SK-N-SH (cell line): ENCODE results near the gene RBMS3. TPM values are rescaled to one million over a fixed set of nuclear protein-coding genes. Genes with fewer than 3 reads are reported as not detected.

Source experiments
- CTCF ChIA-PET: fragments of 300-600, 350-600 bp; formaldehyde crosslinking; extraction: SDS; loops from one replicate; lab custom pipeline; 2021; lab: Yijun Ruan, JAX
- POLR2A ChIA-PET: fragments of 350-600 bp; sonication (Branson Sonifier 250); formaldehyde crosslinking; extraction: SDS; loops from one replicate; lab custom pipeline; 2020; ENCODE audit warnings: antibody characterized with exemption, inconsistent platforms; lab: Yijun Ruan, JAX
- DNase-seq: peaks from one replicate; pipeline ENCODE4 v3.0.0; 2012
- H2AFZ ChIP-seq: fragments of 200-600 bp; sonication (generic); 2 replicates; pipeline ENCODE4 v1.8.1; 2016; ENCODE audit warnings: antibody characterized with exemption, mild to moderate bottlenecking, low read depth
- H3F3A ChIP-seq: fragments of 200-600 bp; sonication (generic); replicated peaks from 2 replicates; pipeline ENCODE3; 2016; ENCODE audit warnings: antibody characterized with exemption, mild to moderate bottlenecking; ENCODE audit not compliant: insufficient read depth
- H3K27ac ChIP-seq, 2 experiments: fragments of 200-500 bp in 1 of 2; fragments of 200-600 bp in 1 of 2; sonication (Bioruptor generic) in 1 of 2; sonication (generic), shearing (Covaris generic) in 1 of 2; 2 replicates each; pipeline versions ENCODE4 v1.5.1 to v1.6.1; 2014 to 2016; ENCODE audit warnings: low read depth in 2 of 2, inconsistent platforms in 1 of 2, low read length in 1 of 2, mild to moderate bottlenecking in 1 of 2, mixed read lengths in 1 of 2
- H3K27me3 ChIP-seq: fragments of 200-600 bp; sonication (generic), shearing (Covaris generic); 2 replicates; pipeline ENCODE4 v1.6.1; 2016; ENCODE audit warnings: mixed run types; ENCODE audit not compliant: insufficient read depth
- H3K36me3 ChIP-seq, 2 experiments: fragments of 200-500 bp in 1 of 2; fragments of 200-600 bp in 1 of 2; sonication (Bioruptor generic) in 1 of 2; sonication (generic) in 1 of 2; replicated peaks in 1 of 2; 2 replicates each; pipeline versions ENCODE3 to v1.5.1; 2014 to 2016; ENCODE audit warnings: low read length in 1 of 2, mild to moderate bottlenecking in 1 of 2; ENCODE audit not compliant: insufficient read depth in 2 of 2, control insufficient read depth in 1 of 2
- H3K4me1 ChIP-seq, 2 experiments: fragments of 200-500 bp in 1 of 2; fragments of 200-600 bp in 1 of 2; sonication (Bioruptor generic) in 1 of 2; sonication (generic), shearing (Covaris generic) in 1 of 2; 2 replicates each; pipeline versions ENCODE4 v1.5.1 to v1.6.1; 2014 to 2016; ENCODE audit warnings: low read depth in 1 of 2, low read length in 1 of 2, mixed run types in 1 of 2; ENCODE audit not compliant: insufficient read depth in 2 of 2, control insufficient read depth in 1 of 2
- H3K4me2 ChIP-seq: fragments of 200-600 bp; sonication (generic), shearing (Covaris generic); 2 replicates; pipeline ENCODE4 v1.6.1; 2017; ENCODE audit warnings: mixed run types
- H3K4me3 ChIP-seq, 2 experiments: fragments of 200-500 bp in 1 of 2; fragments of 200-600 bp in 1 of 2; sonication (Bioruptor generic) in 1 of 2; sonication (generic), shearing (Covaris generic) in 1 of 2; 2 replicates each; pipeline versions ENCODE4 v1.5.1 to v1.8.1; 2014 to 2016; ENCODE audit warnings: low read depth in 2 of 2, inconsistent platforms in 1 of 2, low read length in 1 of 2, mild to moderate bottlenecking in 1 of 2, mixed read lengths in 1 of 2, moderate library complexity in 1 of 2
- H3K79me2 ChIP-seq: fragments of 200-600 bp; sonication (generic); 2 replicates; pipeline ENCODE4 v1.8.1; 2017; ENCODE audit warnings: mild to moderate bottlenecking; ENCODE audit not compliant: insufficient read depth
- H3K9ac ChIP-seq: fragments of 200-600 bp; sonication (generic); 2 replicates; pipeline ENCODE4 v1.6.1; 2017; ENCODE audit warnings: mixed run types
- H3K9me2 ChIP-seq: fragments of 200-600 bp; sonication (generic); 2 replicates; pipeline ENCODE4 v1.6.1; 2017; ENCODE audit warnings: mixed run types
- H3K9me3 ChIP-seq: fragments of 200-600 bp; sonication (generic); 2 replicates; pipeline ENCODE4 v1.6.1; 2017; ENCODE audit warnings: mixed run types, mild to moderate bottlenecking, moderate library complexity
- H4K20me1 ChIP-seq: fragments of 200-600 bp; sonication (generic); 2 replicates; pipeline ENCODE4 v1.6.1; 2017; ENCODE audit warnings: mild to moderate bottlenecking, mixed run types; ENCODE audit not compliant: insufficient read depth
- ELF1 ChIP-seq: IDR thresholded peaks from 2 replicates; pipeline ENCODE4 v1.4.0; 2012
- EZH2phosphoT487 ChIP-seq: fragments of 200-600 bp; sonication (generic); IDR thresholded peaks from 2 replicates; pipeline ENCODE4 v1.6.1; 2017; ENCODE audit warnings: low read depth, mixed run types, mild to moderate bottlenecking, antibody characterized with exemption, moderate library complexity, borderline replicate concordance
- FOXJ3 ChIP-seq: sonication (generic); formaldehyde crosslinking; IDR thresholded peaks from 2 replicates; pipeline ENCODE4 v1.5.1; 2020; ENCODE audit warnings: mild to moderate bottlenecking, missing genetic modification reagents
- FOXM1 ChIP-seq: IDR thresholded peaks from 2 replicates; pipeline ENCODE4 v1.4.0; 2012; ENCODE audit warnings: low read depth, mild to moderate bottlenecking
- GABPA ChIP-seq: IDR thresholded peaks from 2 replicates; pipeline ENCODE4 v1.4.0; 2012; ENCODE audit warnings: low read depth, mild to moderate bottlenecking
- IRF3 ChIP-seq: fragments of 150-350 bp; IDR thresholded peaks from 2 replicates; pipeline ENCODE4 v1.6.1; 2016; ENCODE audit warnings: mild to moderate bottlenecking, low read depth, low read length
- JUND ChIP-seq: IDR thresholded peaks from 2 replicates; pipeline ENCODE4 v1.4.0; 2012
- POLR2AphosphoS5 ChIP-seq: IDR thresholded peaks from 2 replicates; pipeline ENCODE4 v1.6.1; 2012; ENCODE audit warnings: low read depth, low read length
- RCOR1 ChIP-seq: fragments of 150-350 bp; IDR thresholded peaks from 2 replicates; pipeline ENCODE4 v1.6.1; 2017; ENCODE audit warnings: antibody characterized with exemption, low read length
- REST ChIP-seq: IDR thresholded peaks from 2 replicates; pipeline ENCODE4 v1.6.1; 2012; ENCODE audit warnings: mild to moderate bottlenecking, low read depth, low read length, moderate library complexity
- RFX5 ChIP-seq: IDR thresholded peaks from 2 replicates; pipeline ENCODE4 v1.6.1; 2012; ENCODE audit warnings: mild to moderate bottlenecking, improper control_type of control experiment, low read length
- SIN3A ChIP-seq: IDR thresholded peaks from 2 replicates; pipeline ENCODE4 v1.6.1; 2012; ENCODE audit warnings: low read depth, mild to moderate bottlenecking, low read length, moderate library complexity, borderline replicate concordance
- TCF12 ChIP-seq: IDR thresholded peaks from 2 replicates; pipeline ENCODE4 v1.4.0; 2012
- TEAD4 ChIP-seq: IDR thresholded peaks from 2 replicates; pipeline ENCODE4 v1.4.0; 2012; ENCODE audit warnings: mild to moderate bottlenecking, borderline replicate concordance; ENCODE audit not compliant: insufficient read depth
- YY1 ChIP-seq: IDR thresholded peaks from 2 replicates; pipeline ENCODE4 v1.4.0; 2012; ENCODE audit warnings: low read depth, mild to moderate bottlenecking
- WGBS: methylation state at CpG from one replicate; pipeline ENCODE4 v1.1.6; 2017; ENCODE audit warnings: low lambda C conversion rate; 5-methylcytosine and 5-hydroxymethylcytosine counted together
- polyA plus RNA-seq, 3 experiments: library from polyadenylated mRNA; depleted of rRNA; stranded (reverse); fragments of >200 nt; gene quantifications; 2 replicates each; pipeline ENCODE4 v1.2.3, GENCODE V29; 2012
- TF ChIP-seq, protein P1 (sequence below): fragments of 200-600 bp; sonication (generic); IDR thresholded peaks from 2 replicates; pipeline ENCODE4 v1.6.1; 2017; ENCODE audit warnings: antibody characterized with exemption, mild to moderate bottlenecking, moderate library complexity
- TF ChIP-seq, protein P2 (sequence below): IDR thresholded peaks from 2 replicates; pipeline ENCODE4; 2012
- TF ChIP-seq, protein P3 (sequence below): IDR thresholded peaks from 2 replicates; pipeline ENCODE4 v1.4.0; 2012; ENCODE audit warnings: low read depth, borderline replicate concordance
- TF ChIP-seq, protein P4 (sequence below): IDR thresholded peaks from 2 replicates; pipeline ENCODE4 v1.4.0; 2012; ENCODE audit warnings: low read depth, borderline replicate concordance

Gene RBMS3
- polyA plus RNA-seq, 1 of the 3 experiments (the other 2 are of a cell fraction) = 8.2 TPM

DNA sequence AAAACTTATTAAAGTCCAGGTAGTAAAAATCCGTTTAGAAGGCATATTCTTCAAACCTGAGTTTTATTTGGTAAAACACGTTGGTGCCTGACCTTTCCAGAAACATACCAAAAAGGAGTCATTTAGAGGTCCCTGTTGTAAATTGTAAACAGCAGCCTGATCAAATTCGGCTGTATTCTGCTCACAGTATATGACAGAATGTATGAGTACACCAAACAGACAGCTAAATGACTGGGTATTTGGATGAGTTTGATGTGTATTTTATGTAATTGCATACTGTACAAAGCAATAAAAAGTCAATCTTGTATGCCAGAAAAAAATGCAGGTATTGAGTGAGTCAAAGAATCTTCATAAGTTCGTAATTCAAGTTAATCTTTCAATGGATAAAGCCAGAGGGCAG is 330.4 kb downstream of the RBMS3 start:
- Histone ChIP-seq H3K9ac (no peak overlapping the region), H3K4me1 (peaks cover 7 to 10% of the 10 kb centered on the region in 2 experiments; a peak in 3 of 4 replicates), H3K36me3 (peaks cover 0 to 4% of the 10 kb centered on the region in 2 experiments), H2AFZ (no peak overlapping the region), H3F3A (peaks cover 3% of the 10 kb centered on the region), H3K79me2 (peaks cover 47% of the 10 kb centered on the region; the same call in 1 of the 2 replicates), H4K20me1 (peaks cover 3% of the 10 kb centered on the region; the same call in 1 of the 2 replicates)
- DNase-seq = no peak
- WGBS = 70% methylated on average over 4 of the region's 4 CpGs
- TF ChIP-seq FOXJ3 (no peak), ELF1 (no peak), TCF12 (no peak), YY1 (no peak), RFX5 (no peak), TEAD4 (no peak), SIN3A (no peak), RCOR1 (no peak), EZH2phosphoT487 (no peak), GABPA (no peak), FOXM1 (no peak), POLR2AphosphoS5 (no peak), IRF3 (no peak), JUND (no peak), REST (no peak)
- TF ChIP-seq, protein P1, sequence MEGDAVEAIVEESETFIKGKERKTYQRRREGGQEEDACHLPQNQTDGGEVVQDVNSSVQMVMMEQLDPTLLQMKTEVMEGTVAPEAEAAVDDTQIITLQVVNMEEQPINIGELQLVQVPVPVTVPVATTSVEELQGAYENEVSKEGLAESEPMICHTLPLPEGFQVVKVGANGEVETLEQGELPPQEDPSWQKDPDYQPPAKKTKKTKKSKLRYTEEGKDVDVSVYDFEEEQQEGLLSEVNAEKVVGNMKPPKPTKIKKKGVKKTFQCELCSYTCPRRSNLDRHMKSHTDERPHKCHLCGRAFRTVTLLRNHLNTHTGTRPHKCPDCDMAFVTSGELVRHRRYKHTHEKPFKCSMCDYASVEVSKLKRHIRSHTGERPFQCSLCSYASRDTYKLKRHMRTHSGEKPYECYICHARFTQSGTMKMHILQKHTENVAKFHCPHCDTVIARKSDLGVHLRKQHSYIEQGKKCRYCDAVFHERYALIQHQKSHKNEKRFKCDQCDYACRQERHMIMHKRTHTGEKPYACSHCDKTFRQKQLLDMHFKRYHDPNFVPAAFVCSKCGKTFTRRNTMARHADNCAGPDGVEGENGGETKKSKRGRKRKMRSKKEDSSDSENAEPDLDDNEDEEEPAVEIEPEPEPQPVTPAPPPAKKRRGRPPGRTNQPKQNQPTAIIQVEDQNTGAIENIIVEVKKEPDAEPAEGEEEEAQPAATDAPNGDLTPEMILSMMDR = no peak
- TF ChIP-seq, protein P2, sequence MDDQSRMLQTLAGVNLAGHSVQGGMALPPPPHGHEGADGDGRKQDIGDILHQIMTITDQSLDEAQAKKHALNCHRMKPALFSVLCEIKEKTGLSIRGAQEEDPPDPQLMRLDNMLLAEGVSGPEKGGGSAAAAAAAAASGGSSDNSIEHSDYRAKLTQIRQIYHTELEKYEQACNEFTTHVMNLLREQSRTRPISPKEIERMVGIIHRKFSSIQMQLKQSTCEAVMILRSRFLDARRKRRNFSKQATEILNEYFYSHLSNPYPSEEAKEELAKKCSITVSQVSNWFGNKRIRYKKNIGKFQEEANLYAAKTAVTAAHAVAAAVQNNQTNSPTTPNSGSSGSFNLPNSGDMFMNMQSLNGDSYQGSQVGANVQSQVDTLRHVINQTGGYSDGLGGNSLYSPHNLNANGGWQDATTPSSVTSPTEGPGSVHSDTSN = no peak
- TF ChIP-seq, protein P3, sequence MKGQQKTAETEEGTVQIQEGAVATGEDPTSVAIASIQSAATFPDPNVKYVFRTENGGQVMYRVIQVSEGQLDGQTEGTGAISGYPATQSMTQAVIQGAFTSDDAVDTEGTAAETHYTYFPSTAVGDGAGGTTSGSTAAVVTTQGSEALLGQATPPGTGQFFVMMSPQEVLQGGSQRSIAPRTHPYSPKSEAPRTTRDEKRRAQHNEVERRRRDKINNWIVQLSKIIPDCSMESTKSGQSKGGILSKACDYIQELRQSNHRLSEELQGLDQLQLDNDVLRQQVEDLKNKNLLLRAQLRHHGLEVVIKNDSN = no peak
- TF ChIP-seq, protein P4, sequence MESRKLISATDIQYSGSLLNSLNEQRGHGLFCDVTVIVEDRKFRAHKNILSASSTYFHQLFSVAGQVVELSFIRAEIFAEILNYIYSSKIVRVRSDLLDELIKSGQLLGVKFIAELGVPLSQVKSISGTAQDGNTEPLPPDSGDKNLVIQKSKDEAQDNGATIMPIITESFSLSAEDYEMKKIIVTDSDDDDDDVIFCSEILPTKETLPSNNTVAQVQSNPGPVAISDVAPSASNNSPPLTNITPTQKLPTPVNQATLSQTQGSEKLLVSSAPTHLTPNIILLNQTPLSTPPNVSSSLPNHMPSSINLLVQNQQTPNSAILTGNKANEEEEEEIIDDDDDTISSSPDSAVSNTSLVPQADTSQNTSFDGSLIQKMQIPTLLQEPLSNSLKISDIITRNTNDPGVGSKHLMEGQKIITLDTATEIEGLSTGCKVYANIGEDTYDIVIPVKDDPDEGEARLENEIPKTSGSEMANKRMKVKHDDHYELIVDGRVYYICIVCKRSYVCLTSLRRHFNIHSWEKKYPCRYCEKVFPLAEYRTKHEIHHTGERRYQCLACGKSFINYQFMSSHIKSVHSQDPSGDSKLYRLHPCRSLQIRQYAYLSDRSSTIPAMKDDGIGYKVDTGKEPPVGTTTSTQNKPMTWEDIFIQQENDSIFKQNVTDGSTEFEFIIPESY = no peak
- TF ChIP-seq, all 33 proteins: peak for 0
- POLR2A ChIA-PET = no interaction called here
- CTCF ChIA-PET = no interaction called here
- H3K9me3 ChIP-seq = no peaks in the 10 kb centered on the region
- no peak overlapping the region for H3K4me3 ChIP-seq
- peak overlapping the region in 1 of 2 experiments; percentile 77; a peak in 2 of 4 replicates for H3K27ac ChIP-seq
- H3K9me2 ChIP-seq = no peaks in the 10 kb centered on the region
- H3K27me3 ChIP-seq = no peaks in the 10 kb centered on the region
- H3K4me2 ChIP-seq = no peak overlapping the region
